Heart left ventricle (tissue), 13 donors: ENCODE results near the gene KCNK13.

ENCODE experiments used
- CTCF ChIP-seq, 12 donors: fragments of 200-600 bp; sonication (generic) in 4 of 12; IDR thresholded peaks; one replicate each; pipeline versions ENCODE4 v1.5.0 to v1.8.0; 2018 to 2022; ENCODE audit warnings: antibody characterized with exemption in 12 of 12, mild to moderate bottlenecking in 5 of 12
- POLR2A ChIP-seq, 2 donors: fragments of 450-650 bp; IDR thresholded peaks; one replicate each; pipeline ENCODE4 v1.6.1; 2017; ENCODE audit warnings: antibody characterized with exemption in 2 of 2, mild to moderate bottlenecking in 2 of 2, moderate library complexity in 2 of 2
- donor health status: ischemic (EF 13 %, LVEDD 7.1; RV severe dilation, severe dysfunction).
- donor health status: DM: no; HTN: yes; CAD: no.
- donor health status: DM: no; HTN: no; CAD: no.
- donor health status: ischemic (EF 25% LVEDD 6.9; RV normal size, moderate dysfunction).
- donor health status: ischemic (EF 25% LVEDD 5.7; RV mildly dilated, moderate dysfunction).
- donor health status: ischemic (EF 35%, LVEDD 5.7; RV mildly dilated, moderate dysfunction).
- donor health status: nonischemic (EF 11% LVEDD 7.7; RV severe dilation, severe dysfunction).
- donor health status: DM: yes; HTN: yes; CAD: no.
- donor health status: PGD.
- donor health status: ischemic (EF 29% LVEDD 5.4; RV normal size, mild dysfunction).
- donor health status: nonischemic (EF 23%, LVEDD 6.1; RV moderate dilation, normal function).

- TF ChIP-seq CTCF (IDR thresholded peaks at IDR 0.05) (no peak), POLR2A (IDR thresholded peaks at IDR 0.05) (no peak)
These were observed 26.4 kb downstream of the KCNK13 start for GRCh38 chr14:90088176-90088575.
